Keratinocyte (primary cell): ENCODE results near the gene ADAMTSL5.
"Not testable (repeated sequence)": the region's sequence is repeated elsewhere in the genome, so short reads cannot be mapped to it uniquely, and the experiment has no call there.

Source experiments
- EZH2 ChIP-seq: IDR thresholded peaks from one replicate; pipeline ENCODE4 v1.6.1; 2012; ENCODE audit warnings: inconsistent platforms, mild to moderate bottlenecking, low read length, moderate library complexity
- TF ChIP-seq, protein P1 (sequence below), 3 experiments: IDR thresholded peaks in 1 of 3; conservative IDR thresholded peaks in 1 of 3; optimal IDR thresholded peaks in 1 of 3; 2 replicates in 2 of 3; 3 replicates in 1 of 3; pipeline versions ENCODE3 to v1.5.1; 2011; ENCODE audit warnings: low read length in 3 of 3, mild to moderate bottlenecking in 3 of 3, moderate library complexity in 2 of 3, control low read depth in 1 of 3, inconsistent platforms in 1 of 3; ENCODE audit not compliant: insufficient read depth in 2 of 3; ENCODE audit errors: extremely low read depth in 1 of 3

DNA sequence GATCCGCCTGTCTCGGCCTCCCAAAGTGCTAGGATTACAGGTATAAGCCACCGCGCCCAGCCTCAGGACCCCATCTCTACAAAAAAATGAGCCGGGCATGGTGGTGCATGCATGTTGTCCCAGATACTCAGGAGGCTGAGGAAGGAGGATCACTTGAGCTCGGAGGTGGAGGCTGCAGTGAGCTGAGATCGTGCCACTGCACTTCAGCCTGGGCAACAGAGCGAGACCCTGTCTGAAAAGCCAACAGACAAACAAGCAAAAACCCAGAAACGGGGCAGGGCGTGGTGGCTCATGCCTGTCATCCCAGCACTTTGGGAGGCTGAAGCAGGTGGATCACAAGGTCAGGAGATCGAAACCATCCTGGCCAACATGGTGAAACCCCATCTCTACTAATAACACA lies 18.0 kb upstream of the ADAMTSL5 start:
- TF ChIP-seq, protein P1, sequence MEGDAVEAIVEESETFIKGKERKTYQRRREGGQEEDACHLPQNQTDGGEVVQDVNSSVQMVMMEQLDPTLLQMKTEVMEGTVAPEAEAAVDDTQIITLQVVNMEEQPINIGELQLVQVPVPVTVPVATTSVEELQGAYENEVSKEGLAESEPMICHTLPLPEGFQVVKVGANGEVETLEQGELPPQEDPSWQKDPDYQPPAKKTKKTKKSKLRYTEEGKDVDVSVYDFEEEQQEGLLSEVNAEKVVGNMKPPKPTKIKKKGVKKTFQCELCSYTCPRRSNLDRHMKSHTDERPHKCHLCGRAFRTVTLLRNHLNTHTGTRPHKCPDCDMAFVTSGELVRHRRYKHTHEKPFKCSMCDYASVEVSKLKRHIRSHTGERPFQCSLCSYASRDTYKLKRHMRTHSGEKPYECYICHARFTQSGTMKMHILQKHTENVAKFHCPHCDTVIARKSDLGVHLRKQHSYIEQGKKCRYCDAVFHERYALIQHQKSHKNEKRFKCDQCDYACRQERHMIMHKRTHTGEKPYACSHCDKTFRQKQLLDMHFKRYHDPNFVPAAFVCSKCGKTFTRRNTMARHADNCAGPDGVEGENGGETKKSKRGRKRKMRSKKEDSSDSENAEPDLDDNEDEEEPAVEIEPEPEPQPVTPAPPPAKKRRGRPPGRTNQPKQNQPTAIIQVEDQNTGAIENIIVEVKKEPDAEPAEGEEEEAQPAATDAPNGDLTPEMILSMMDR (optimal IDR thresholded peaks at IDR 0.05 in 1 of 3, IDR thresholded peaks at IDR 0.05 in 1 of 3, conservative IDR thresholded peaks at IDR 0.05 in 1 of 3; ENCODE audit: extremely low read depth in 1 of 3, insufficient read depth in 2 of 3, low read length in 3 of 3): not testable (repeated sequence)
- not testable (repeated sequence) for TF ChIP-seq EZH2
